Natural killer cell (primary cell): ENCODE results near the gene GEN1. TPM values are rescaled to one million over a fixed set of nuclear protein-coding genes. Genes with fewer than 3 reads are reported as not detected.

Experiments used
- ATAC-seq, 3 donors: fragments of 150-1000 bp in 2 of 3; fragments of 200-7000 bp in 1 of 3; cut with Tn5 transposase; 1 replicate in 1 of 3; 2 replicates in 2 of 3; pipeline ENCODE4 v1.10.0; 2021; ENCODE audit warnings: mild to moderate bottlenecking in 2 of 3, moderate library complexity in 2 of 3
- DNase-seq, 2 donors: peaks; one replicate each; pipeline versions ENCODE4 v3.0.0 to v3.0.0-alpha.2; 2013 to 2021; ENCODE audit warnings: mixed read lengths in 1 of 2
- H3K27ac ChIP-seq: one replicate; pipeline ENCODE4 v1.5.1; 2013; ENCODE audit warnings: mild to moderate bottlenecking, low read length
- H3K27me3 ChIP-seq: one replicate; pipeline ENCODE4 v1.6.1; 2013; ENCODE audit warnings: low read length; ENCODE audit not compliant: control insufficient read depth, insufficient read depth
- H3K36me3 ChIP-seq: one replicate; pipeline ENCODE4 v1.6.1; 2013; ENCODE audit warnings: low read length; ENCODE audit not compliant: control insufficient read depth, insufficient read depth
- H3K4me1 ChIP-seq: one replicate; pipeline ENCODE4 v1.6.1; 2013; ENCODE audit warnings: low read length; ENCODE audit not compliant: control insufficient read depth, insufficient read depth
- H3K4me3 ChIP-seq: one replicate; pipeline ENCODE4 v1.5.1; 2013; ENCODE audit warnings: low read length
- H3K9me3 ChIP-seq: one replicate; pipeline ENCODE4 v1.6.1; 2013; ENCODE audit warnings: low read length; ENCODE audit not compliant: control insufficient read depth, insufficient read depth
- H3K27ac Mint-ChIP-seq, 2 donors: one replicate each; pipeline ENCODE4 v1.8.0; 2022; ENCODE audit warnings: mild to moderate bottlenecking in 2 of 2, mixed read lengths in 2 of 2, moderate library complexity in 1 of 2
- H3K27me3 Mint-ChIP-seq, 2 donors: one replicate each; pipeline ENCODE4 v1.8.0; 2022; ENCODE audit warnings: low read depth in 2 of 2, mixed read lengths in 2 of 2
- H3K36me3 Mint-ChIP-seq: one replicate; pipeline ENCODE4 v1.8.0; 2022; ENCODE audit warnings: mixed read lengths
- H3K4me1 Mint-ChIP-seq, 2 donors: one replicate each; pipeline ENCODE4 v1.8.0; 2022; ENCODE audit warnings: mixed read lengths in 2 of 2
- H3K4me3 Mint-ChIP-seq: one replicate; pipeline ENCODE4 v1.8.0; 2022; ENCODE audit warnings: mild to moderate bottlenecking, moderate library complexity, mixed read lengths
- H3K9me3 Mint-ChIP-seq, 2 donors: one replicate each; pipeline ENCODE4 v1.8.0; 2022; ENCODE audit warnings: mixed read lengths in 2 of 2
- CTCF ChIP-seq: fragments of 200-600 bp; IDR thresholded peaks from one replicate; pipeline ENCODE4 v1.8.0; 2022; ENCODE audit warnings: antibody characterized with exemption
- WGBS: methylation state at CpG from one replicate; pipeline ENCODE4 v1.1.7; 2013; ENCODE audit warnings: missing lambda C conversion rate; ENCODE audit not compliant: insufficient coverage; 5-methylcytosine and 5-hydroxymethylcytosine counted together
- intact Hi-C: fragments of 100-400 bp; cut with micrococcal nuclease; formaldehyde crosslinking; loops from one replicate; pipeline ENCODE4 v1.14.2; 2022
- total RNA-seq, 4 donors: library from RNA; stranded (reverse); fragments of 120-200 nt in 1 of 4; gene quantifications; one replicate each; pipeline versions ENCODE4 v1.2.3 to v1.2.4, GENCODE V29; 2013 to 2022

The GEN1 gene
- total RNA-seq, 3 donors from 2014 or later (not counting 1 experiment from before 2014, with no cell fraction given): 11.1 to 19.0 (median 17.3) TPM

GRCh38 chr2:17718689-17719088 is 35.2 kb upstream of the GEN1 start:
- Mint-ChIP-seq H3K27ac (no peak overlapping the region), H3K9me3 (no peaks in the 10 kb centered on the region), H3K36me3 (no peaks in the 10 kb centered on the region), H3K27me3 (no peaks in the 10 kb centered on the region), H3K4me1 (no peaks in the 10 kb centered on the region), H3K4me3 (no peak overlapping the region)
- 95% methylated on average over 3 of the region's 5 CpGs for WGBS
- ATAC-seq: no peak
- DNase-seq: no peak
- intact Hi-C loops: loop anchor here (5.0 kb wide), 1 partner anchor 459 kb away; no protein-coding TSS in a partner anchor
- H3K4me1 ChIP-seq: no peaks in the 10 kb centered on the region
- H3K4me3 ChIP-seq: no peak overlapping the region
- no peak overlapping the region for H3K27ac ChIP-seq
- H3K36me3 ChIP-seq: peaks cover 62% of the 10 kb centered on the region
- no peaks in the 10 kb centered on the region for H3K27me3 ChIP-seq
- no peaks in the 10 kb centered on the region for H3K9me3 ChIP-seq
- TF ChIP-seq CTCF: no peak

GRCh38 chr2:17719562-17720371 is 34.2 kb upstream of the GEN1 start:
- ATAC-seq (peak in 1 of 3 donors; percentile 55), DNase-seq (peak in 1 of 2 donors; percentile 43)
- Mint-ChIP-seq H3K27ac (no peak overlapping the region), H3K4me1 (no peaks in the 10 kb centered on the region), H3K36me3 (no peaks in the 10 kb centered on the region), H3K9me3 (no peaks in the 10 kb centered on the region), H3K27me3 (no peaks in the 10 kb centered on the region), H3K4me3 (no peak overlapping the region)
- Histone ChIP-seq H3K4me3 (no peak overlapping the region), H3K9me3 (no peaks in the 10 kb centered on the region), H3K4me1 (no peaks in the 10 kb centered on the region), H3K27ac (no peak overlapping the region), H3K27me3 (no peaks in the 10 kb centered on the region), H3K36me3 (peaks cover 63% of the 10 kb centered on the region)
- peak; percentile 89 for TF ChIP-seq CTCF
- intact Hi-C loops: loop anchor here (5.0 kb wide), 1 partner anchor 458 kb away; no protein-coding TSS in a partner anchor
- WGBS: 97% methylated on average over 2 of the region's 4 CpGs

- Mint-ChIP-seq H3K36me3 (peaks cover 11% of the 10 kb centered on the region), H3K4me1 (no peaks in the 10 kb centered on the region), H3K9me3 (no peaks in the 10 kb centered on the region), H3K27me3 (no peaks in the 10 kb centered on the region), H3K27ac (no peak overlapping the region), H3K4me3 (no peak overlapping the region)
- DNase-seq (no peak), ATAC-seq (no peak)
- Histone ChIP-seq H3K9me3 (no peaks in the 10 kb centered on the region), H3K36me3 (peaks cover 48% of the 10 kb centered on the region), H3K27me3 (no peaks in the 10 kb centered on the region), H3K27ac (no peak overlapping the region), H3K4me3 (no peak overlapping the region), H3K4me1 (no peaks in the 10 kb centered on the region)
- intact Hi-C loops: no loop called here
- TF ChIP-seq CTCF: no peak
- 98% methylated on average over 6 of the region's 6 CpGs for WGBS
Measured at GRCh38 chr2:17728210-17728609, 25.7 kb upstream of the GEN1 start.
